ENCODE measurements around the gene PRMT9.

DNA sequence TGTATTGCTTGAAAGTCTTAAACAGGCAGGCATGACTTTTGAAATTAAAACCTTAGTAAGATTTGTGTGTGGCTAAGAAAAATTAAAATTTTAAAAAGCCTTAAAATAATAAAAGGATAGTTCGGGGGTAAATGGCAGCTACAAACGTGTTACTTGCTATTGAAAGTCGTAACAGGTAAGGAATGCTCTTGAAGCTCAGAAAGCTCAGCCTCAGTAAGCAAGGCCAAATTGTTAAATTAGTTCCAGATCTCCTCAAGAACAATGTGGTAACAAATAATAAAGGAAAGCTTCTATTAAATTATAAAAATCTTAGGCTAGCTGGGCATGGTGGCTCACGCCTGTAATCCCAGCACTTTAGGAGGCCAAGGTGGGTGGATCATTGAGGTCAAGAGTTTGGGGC lies 25.5 kb downstream of the PRMT9 start:
- TF ChIP-seq MXI1 (IDR thresholded peaks at IDR 0.05; ENCODE audit: borderline replicate concordance, low read depth, low read length) (no peak), POLR2A (IDR thresholded peaks at IDR 0.05; ENCODE audit: low read depth, low read length) (no peak), CEBPB (IDR thresholded peaks at IDR 0.05; ENCODE audit: low read depth, low read length) (no peak)
- TF ChIP-seq, protein P1, sequence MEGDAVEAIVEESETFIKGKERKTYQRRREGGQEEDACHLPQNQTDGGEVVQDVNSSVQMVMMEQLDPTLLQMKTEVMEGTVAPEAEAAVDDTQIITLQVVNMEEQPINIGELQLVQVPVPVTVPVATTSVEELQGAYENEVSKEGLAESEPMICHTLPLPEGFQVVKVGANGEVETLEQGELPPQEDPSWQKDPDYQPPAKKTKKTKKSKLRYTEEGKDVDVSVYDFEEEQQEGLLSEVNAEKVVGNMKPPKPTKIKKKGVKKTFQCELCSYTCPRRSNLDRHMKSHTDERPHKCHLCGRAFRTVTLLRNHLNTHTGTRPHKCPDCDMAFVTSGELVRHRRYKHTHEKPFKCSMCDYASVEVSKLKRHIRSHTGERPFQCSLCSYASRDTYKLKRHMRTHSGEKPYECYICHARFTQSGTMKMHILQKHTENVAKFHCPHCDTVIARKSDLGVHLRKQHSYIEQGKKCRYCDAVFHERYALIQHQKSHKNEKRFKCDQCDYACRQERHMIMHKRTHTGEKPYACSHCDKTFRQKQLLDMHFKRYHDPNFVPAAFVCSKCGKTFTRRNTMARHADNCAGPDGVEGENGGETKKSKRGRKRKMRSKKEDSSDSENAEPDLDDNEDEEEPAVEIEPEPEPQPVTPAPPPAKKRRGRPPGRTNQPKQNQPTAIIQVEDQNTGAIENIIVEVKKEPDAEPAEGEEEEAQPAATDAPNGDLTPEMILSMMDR (conservative IDR thresholded peaks at IDR 0.05; ENCODE audit: low read depth, low read length): no peak

All from IMR-90 (cell line).